Measurements from ENCODE around the gene ACSM5. TPM values are rescaled to one million over a fixed set of nuclear protein-coding genes. Genes with fewer than 3 reads are reported as not detected.

Gene ACSM5
- total RNA-seq, 1 donor from 2014 or later: 0.12 TPM

GRCh38 chr16:20388854-20389253 lies 20.5 kb upstream of the ACSM5 start:
- no peak for DNase-seq (ENCODE audit: low read depth)
- no peak overlapping the region for H3K4me3 ChIP-seq (ENCODE audit: low read depth, low read length)
- TF ChIP-seq, protein P1, sequence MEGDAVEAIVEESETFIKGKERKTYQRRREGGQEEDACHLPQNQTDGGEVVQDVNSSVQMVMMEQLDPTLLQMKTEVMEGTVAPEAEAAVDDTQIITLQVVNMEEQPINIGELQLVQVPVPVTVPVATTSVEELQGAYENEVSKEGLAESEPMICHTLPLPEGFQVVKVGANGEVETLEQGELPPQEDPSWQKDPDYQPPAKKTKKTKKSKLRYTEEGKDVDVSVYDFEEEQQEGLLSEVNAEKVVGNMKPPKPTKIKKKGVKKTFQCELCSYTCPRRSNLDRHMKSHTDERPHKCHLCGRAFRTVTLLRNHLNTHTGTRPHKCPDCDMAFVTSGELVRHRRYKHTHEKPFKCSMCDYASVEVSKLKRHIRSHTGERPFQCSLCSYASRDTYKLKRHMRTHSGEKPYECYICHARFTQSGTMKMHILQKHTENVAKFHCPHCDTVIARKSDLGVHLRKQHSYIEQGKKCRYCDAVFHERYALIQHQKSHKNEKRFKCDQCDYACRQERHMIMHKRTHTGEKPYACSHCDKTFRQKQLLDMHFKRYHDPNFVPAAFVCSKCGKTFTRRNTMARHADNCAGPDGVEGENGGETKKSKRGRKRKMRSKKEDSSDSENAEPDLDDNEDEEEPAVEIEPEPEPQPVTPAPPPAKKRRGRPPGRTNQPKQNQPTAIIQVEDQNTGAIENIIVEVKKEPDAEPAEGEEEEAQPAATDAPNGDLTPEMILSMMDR (conservative IDR thresholded peaks at IDR 0.05; ENCODE audit: low read depth, low read length): no peak

GRCh38 chr16:20391045-20391444 lies 18.3 kb upstream of the ACSM5 start:
- H3K4me3 ChIP-seq (ENCODE audit: low read depth, low read length): no peak overlapping the region
- TF ChIP-seq, protein P1 (conservative IDR thresholded peaks at IDR 0.05; ENCODE audit: low read depth, low read length): no peak
- DNase-seq (ENCODE audit: low read depth): no peak

- DNase-seq (ENCODE audit: low read depth): no peak
- H3K4me3 ChIP-seq (ENCODE audit: low read depth, low read length): no peak overlapping the region
- TF ChIP-seq, protein P1 (conservative IDR thresholded peaks at IDR 0.05; ENCODE audit: low read depth, low read length): no peak
These were observed 15.3 kb upstream of the ACSM5 start for GRCh38 chr16:20393801-20394577.

DNA sequence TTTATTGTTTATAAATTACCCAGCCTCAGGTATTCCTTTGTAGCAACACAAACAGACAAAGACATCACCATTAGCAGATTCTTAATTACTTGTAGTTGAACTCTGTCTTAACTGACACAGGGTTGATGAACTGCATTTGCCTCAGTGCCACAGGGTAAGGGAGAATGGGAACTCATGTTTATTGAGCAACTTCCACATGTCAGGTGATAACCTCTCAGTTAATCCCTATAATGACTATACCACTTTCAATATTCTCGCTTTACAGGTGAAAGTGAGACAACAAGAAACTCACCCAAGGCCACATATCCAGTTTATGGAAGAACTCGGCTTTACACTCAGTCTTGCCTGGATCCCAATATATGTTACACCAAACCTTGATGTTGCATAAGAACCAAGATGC lies 13.4 kb upstream of the ACSM5 start:
- DNase-seq (ENCODE audit: low read depth): no peak
- no peak overlapping the region for H3K4me3 ChIP-seq (ENCODE audit: low read depth, low read length)
- TF ChIP-seq, protein P1 (conservative IDR thresholded peaks at IDR 0.05; ENCODE audit: low read depth, low read length): no peak

DNA sequence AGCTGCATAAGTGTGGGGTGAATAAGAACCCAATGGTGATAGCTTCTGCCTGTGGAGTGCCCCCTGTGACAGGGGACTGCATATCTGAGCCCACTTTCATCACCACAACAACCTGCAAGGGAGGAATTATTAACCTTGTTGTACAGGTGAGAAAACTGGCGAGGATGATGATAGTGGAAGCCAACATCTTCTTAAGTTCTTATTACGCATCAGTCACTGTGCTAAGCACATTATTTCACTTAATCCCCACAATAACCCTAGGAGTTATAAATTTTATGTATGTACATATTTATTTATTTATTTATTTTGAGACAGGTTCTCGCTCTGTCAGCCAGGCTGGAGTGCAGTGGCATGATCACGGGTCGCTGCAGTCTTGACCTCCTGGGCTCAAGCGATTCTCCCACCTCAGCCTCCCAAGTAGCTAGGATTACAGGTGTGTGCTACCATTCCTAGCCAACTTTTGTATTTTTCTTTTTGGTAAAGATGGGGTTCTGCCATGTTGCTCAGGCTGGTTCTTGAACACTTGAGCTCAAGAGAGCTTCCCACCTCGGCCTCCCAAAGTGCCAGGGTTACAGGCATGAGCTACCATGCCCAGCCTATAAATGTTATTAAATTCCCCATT lies 12.4 kb upstream of the ACSM5 start:
- DNase-seq (ENCODE audit: low read depth): no peak
- TF ChIP-seq, protein P1 (conservative IDR thresholded peaks at IDR 0.05; ENCODE audit: low read depth, low read length): no peak
- no peak overlapping the region for H3K4me3 ChIP-seq (ENCODE audit: low read depth, low read length)

- no peak for DNase-seq (ENCODE audit: low read depth)
- H3K4me3 ChIP-seq (ENCODE audit: low read depth, low read length): no peak overlapping the region
- TF ChIP-seq, protein P1 (conservative IDR thresholded peaks at IDR 0.05; ENCODE audit: low read depth, low read length): no peak
These were observed 11.8 kb upstream of the ACSM5 start for GRCh38 chr16:20397468-20398074.

Measured in epithelial cell of proximal tubule (primary cell).